ENCODE data around the gene TGIF1.

The TGIF1 gene

DNA sequence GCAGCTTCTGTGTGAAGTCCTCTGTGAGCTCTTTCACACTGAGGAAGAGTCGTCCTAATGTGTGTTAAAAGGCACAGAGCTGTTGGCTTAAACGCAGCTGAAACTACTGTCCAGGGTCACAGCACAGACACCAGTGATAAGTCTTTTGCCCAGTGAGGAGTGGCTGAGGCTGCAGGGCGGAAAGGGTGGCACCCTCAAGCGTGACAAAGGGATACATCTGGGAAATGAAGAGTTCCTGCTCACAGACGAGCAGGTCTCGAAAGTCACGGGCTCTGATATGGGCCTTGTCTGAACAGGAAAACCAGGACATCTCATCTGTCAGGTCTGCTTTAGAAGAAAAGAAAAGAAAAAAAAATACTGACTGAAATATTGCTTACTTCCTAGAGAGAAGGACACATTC is 36.5 kb downstream of the TGIF1 start:
- DNase-seq = no peak

DNA sequence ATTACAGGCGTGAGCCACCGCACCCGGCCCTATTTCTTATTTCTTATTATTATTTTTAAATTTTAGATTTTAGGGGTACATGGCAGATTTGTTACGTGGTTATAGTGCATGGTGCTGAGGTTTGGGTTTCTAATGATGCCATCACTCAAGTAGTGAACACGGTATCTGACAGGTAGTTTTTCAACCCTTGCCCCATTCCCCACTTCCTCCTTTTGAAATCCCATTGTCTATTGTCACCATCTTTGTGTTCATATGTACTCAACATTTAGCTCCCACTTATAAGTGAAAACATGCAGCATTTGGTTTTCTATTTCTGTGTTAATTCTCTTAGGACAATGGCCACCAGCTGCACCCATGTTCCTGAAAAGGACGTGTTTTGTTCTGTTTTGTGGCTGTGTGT is 39.5 kb downstream of the TGIF1 start:
- no peak for DNase-seq

DNA sequence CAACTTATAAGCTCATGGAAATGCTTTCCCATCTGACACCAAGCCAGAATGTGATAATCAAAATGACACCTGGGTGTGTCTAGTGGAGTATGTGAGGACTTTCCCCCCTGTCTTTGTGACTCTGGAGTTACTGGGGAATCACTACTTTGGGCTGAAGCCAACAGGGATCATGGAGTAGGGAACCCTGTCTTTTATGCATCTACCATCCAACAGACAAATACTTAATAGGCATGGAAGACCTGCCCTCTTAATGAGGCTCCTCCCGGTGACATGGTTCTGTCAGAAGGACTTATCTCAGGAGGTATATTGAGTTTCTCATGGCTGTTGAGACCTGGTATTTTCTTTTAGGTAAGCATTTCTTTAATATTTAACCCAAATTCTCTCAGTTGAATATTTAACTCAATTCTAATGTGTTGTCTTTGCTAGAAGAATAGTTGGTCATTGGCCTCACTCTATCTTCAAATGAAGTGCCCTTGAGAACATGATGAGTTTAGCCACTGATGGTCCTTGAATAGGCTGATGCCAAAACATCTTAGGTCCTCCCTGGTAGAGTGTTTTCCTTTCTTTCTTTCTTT is 42.1 kb downstream of the TGIF1 start:
- no peak for DNase-seq

DNA sequence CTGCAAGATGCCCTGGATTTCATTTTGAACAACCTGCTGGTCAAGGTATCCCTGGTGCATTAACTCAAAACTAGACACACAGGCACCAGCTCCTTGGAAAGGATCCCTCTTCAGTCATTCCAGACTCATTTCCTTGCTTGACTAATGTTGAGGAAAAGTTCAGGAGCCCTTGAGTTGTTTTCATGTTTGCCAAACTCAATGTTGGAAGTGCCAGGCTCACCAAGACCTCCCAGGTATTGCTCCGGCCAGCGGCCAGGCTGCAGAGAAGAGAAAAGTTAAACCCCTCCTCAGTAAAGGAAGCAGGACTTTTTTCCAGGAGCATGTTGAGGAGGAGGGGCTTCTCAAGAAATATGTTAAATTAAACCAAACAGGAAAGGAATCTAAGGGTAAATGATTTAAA is 42.7 kb downstream of the TGIF1 start:
- no peak for DNase-seq

DNA sequence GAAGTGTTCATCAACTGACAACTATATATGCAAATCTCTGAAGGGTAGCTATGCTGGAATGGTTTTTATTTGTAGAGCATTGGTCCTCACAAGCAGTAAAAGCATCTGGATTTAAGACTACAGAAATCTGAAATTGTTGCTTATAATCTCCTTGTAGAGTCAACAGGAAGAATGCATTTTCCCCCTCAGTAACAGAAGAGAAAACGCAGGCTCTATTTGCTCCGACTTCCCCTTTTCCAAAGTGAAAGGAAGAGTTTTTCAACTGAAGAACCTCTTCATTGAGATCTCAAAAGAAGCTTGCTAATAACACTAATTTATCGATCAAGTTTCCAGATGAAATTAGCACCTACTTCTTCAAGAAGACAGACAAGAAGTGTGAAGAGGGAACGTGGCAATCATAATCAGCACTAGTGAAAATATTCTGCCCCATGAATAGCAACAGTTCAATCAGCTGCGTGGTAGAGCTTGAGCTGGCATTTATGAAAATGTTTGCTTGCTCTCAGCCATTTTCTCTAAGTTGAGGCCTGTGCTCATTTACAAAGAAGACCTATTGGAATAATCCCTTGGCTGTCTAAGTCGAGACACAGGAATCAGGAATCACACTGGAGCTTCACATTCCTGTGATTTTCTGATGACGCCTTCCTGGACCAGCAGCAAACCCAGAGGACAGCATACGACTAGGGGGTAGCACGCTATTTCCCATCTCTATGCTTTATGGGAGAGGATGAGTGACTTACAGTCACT is 43.7 kb downstream of the TGIF1 start:
- no peak for DNase-seq

DNA sequence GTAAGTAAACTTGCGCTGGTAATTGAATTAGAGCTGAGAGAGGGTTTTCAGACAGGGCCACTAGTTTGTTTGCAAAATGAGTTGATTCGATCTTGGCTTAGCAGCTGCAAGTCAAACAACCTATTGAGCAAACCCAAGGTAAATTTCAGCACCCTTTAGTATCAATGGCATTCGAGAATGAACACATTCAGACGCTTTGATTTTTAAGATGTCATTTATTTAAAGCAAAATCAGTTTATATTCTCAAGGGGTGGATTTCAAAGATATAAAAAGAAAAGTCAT is 44.2 kb downstream of the TGIF1 start:
- no peak for DNase-seq

DNA sequence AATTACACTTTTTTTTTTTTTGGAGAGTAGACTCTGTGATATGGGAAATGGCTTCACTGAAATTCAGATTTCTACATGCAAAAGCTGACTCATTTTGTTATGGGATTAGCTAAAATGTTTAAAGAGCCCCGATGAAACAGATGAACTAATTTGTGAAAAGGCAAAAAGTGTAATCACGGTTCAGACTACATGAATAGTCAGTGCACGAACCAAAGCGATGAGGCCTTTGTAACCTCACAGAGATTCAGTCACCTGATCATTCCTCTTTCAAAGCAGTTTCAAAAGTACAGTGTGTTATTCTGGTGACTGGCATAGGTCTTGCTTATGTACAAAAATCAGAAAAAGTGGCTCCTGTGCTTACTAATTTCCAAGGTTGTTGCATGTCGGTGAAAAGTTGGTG is 44.6 kb downstream of the TGIF1 start:
- no peak for DNase-seq

DNA sequence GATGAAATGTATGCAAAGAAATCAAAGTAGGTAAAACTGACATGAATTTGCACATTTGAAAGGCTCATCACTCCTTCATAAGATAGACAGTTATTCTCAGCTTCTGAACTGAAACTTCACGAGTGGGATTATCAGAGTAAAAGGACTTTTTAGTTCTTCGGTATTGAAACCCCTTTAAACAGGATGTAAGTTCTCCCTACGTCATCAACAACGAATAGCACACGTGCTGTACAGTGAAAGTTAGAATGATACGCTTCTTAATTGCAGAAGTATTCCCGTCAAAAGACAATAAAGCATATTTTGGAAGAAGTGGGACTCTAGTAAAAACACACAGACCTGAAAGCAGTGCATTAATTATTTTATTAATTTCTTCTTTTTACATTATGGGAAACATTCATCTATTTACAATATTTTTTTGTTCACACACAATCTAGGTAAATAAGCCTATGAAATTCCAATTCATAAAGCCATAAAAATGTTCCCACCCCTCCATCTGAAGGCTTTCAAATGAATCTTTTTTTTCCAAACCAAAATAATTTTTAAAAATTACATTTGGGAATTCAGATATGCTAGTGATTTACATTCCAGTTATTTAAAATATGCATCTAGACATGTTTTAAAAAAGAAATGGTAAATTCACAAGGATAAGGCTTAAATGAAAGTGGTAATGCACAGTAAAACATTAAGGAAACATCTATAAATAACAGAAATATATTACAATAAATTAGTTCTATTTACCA is 45.9 kb downstream of the TGIF1 start:
- DNase-seq = no peak

DNA sequence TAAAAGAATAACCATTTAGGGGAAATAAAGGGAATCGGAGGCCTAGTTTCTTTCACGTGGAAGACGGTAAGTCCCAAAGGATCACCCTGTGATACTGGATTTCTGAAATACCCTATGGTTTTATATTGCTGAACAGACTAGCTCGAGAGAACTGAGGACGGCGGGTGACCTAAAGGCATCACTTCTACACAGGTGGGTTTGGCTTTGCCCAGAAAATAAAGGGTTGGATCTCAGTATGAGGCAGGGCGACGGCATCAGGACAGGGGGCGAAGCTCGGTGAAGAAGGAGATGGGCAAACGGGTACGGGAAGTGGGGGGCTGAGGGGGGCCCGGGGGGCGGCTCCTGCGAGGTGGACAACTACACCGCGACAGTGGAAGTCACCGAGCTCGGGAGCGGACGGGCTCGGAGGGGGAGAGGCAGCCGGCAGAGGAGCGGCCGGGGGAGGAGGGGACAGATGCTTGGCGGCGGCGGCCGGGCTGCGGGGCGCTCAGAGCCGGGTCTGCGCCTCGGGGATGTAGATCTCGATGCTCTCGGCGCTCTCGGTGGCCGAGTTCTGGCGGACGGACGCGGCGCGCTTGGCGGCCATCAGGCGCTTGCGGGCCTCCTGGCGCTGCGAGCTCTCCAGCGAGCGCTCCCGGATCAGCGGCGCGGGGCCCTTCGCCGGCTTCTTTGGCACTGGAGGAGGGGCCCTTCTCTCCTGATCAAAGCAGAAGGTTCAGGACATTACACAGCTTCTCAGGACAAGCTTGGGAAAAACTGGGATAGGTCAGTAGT is 48.9 kb downstream of the TGIF1 start:
- peak; percentile 22 to 30 for DNase-seq

DNA sequence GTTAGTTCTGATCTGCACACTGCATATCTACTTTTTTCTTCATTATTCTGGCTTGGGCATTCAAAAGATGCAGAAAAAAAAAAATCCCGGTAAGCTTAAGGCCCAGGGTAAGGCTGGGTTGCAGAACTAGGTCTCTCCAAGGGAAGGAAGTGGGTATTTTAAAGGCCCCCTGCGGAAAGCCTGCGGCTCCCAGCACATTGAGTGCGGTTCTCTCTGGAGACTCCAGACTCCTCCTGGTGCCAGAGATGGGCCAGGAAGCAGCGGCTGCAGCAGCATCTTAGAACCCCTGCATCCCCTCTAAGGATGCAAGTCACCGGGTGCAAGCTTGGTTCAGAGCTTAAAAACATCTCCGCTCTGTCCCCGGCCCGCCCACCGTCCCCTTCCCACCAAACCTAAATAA is 49.5 kb downstream of the TGIF1 start:
- no peak for DNase-seq

DNA sequence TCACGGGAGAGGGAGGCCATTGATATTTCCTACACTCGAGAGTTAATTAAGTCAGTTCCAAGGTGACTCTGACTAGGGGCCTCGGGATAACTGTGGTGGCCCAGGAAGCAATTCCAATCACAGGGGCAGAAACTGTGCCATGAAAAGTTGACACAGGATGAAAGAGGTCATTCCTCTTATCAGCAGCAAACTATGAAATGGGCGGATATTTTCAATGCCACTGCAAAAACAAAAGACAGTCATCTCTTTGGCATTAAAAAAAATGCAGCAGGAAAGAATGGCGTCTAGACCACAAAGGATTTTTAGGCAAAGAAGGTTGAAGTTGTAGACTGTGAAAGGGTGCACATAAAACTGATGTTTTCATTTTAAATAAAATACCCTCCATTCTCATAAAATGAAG is 50.0 kb downstream of the TGIF1 start:
- DNase-seq = no peak

DNA sequence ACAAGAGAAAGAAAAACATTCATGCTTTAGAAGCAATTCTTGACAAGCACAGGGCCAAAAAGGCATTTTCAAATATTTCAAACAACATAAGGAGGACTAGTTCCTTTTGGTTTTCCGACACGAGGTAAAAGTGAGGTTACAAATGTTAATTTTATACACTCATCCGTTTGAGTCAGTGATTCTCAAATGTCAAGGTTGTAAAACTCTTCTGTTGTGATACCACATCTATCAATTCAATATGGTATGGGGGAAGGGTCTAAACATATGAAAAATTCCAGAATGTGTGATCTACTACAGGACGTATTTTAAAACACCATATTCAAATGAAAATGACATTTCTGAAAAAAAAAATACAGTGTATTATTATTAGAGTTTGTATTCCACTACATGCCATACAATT is 52.7 kb downstream of the TGIF1 start:
- DNase-seq = no peak

DNA sequence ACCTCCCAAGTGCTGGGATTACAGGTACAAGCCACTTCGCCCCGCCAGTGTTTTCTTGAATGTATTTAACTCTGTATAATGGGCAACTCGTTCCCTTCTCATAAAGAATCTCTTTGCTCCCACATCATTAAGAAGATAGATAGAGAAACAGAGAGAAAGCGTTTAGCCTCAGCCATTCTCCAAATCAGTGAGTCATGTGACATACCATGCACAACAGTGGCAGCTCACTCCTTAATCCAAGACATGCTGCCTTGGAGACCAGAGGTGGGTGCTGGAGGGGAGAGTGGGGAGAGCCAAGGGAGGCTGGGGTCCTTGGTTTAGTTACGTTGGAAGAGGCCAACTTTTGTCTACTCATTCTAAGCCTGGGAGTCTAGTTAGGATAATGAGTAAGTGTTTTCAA is 54.7 kb downstream of the TGIF1 start:
- DNase-seq = no peak

DNA sequence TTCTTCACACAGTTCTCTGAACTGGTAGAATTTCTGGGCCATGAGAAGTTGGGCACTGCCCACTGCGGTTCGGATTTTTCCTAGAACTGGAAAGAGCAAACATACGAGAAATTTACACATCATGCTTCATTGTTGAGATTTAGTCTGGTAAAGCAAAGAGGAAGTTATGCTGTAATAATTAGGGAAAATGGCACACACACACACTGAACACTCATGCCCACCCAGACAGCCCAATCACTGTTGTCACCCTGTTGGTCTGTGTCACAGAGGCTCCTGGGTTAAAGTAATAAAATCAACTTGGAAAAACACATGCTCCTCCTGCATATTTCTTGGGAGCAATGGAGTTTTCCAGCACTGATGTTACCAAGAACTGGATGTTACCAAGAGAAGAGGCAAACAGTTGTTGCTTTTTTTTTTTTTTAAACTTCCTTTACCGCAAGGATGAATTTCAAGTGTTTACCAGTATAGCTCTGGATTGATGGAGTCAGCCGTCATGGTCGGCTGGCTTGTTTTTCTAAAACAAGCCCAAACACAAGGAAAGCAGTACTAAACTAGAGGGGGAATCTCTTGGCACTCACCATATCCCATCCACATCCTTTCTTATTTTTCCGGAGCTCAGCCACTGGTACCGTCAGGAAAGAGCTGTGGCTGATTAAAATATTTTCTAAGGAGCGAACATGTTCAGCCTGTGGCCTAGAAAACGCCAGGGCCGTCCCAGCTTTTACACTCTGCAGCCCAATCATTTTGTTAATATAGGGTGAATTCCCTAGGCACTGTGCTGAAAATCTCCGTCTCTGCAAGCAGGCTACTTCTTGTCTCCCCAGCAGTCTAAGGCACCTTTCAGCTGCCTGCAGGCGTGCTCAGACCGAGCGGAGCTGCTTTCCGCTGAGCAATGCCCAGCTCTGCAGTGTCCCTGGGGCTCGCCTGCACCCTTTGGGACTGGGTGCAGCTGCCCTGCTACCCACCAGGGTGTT is 58.9 kb downstream of the TGIF1 start:
- DNase-seq = peak; percentile 40 to 65
